ENCODE measurements around the gene HLF. TPM values are rescaled to one million over a fixed set of nuclear protein-coding genes. Genes with fewer than 3 reads are reported as not detected.

Gene HLF
- total RNA-seq (10 to 100 TPM in 1 of 2 donors, 1 to 10 TPM in 1; 5.8 to 12.4 TPM), polyA plus RNA-seq (10 to 100 TPM in 1 of 2 donors, 1 to 10 TPM in 1; 2.0 to 11.8 TPM)
- long read RNA-seq, donor 1, result 0 reads
- long read RNA-seq, donor 2, full-length matches to known transcripts, result 5 of 11 reads
- long read RNA-seq, donor 2, partial matches to known transcripts, result 1 of 11 reads
- long read RNA-seq, donor 2, other reads (novel, unspliced or antisense), result 5 of 11 reads

GRCh38 chr17:55264645-55265298 lies at the start of gene HLF:
Gene HLF, plus strand, starts transcription at chr17:55264960. Its CDS starts 525 bp downstream, at chr17:55265485.
- intact Hi-C loops (cut with DNase I), result loop anchor here (2.0 to 5.0 kb wide), 3 partner anchors 26 to 33 kb away; no protein-coding TSS in a partner anchor
- DNase-seq (peak; percentile 83 to 94), ATAC-seq (ENCODE audit: low FRiP score) (peak; percentile 93)
- Histone ChIP-seq H3K27me3 (ENCODE audit: control insufficient read depth in 1 of 2, insufficient read depth in 2 of 2, low read length in 1 of 2) (no peaks in the 10 kb centered on the region), H3K27ac (ENCODE audit: low read depth in 1 of 2, low read length in 2 of 2) (peak within 1 kb of the TSS; percentile 31 to 66), H3K9me3 (ENCODE audit: control insufficient read depth, low read length) (no peaks in the 10 kb centered on the region), H3K4me3 (ENCODE audit: low read length in 2 of 2) (peak within 1 kb of the TSS; percentile 77 to 79), H3K36me3 (ENCODE audit: control insufficient read depth in 1 of 2, insufficient read depth in 2 of 2, low read length in 1 of 2) (no peaks in the 10 kb centered on the region), H3K4me1 (ENCODE audit: control insufficient read depth in 1 of 2, insufficient read depth in 2 of 2, low read length in 2 of 2) (peaks cover 2 to 6% of the 10 kb centered on the region in 2 donors)
- WGBS, 2 donors, result 1% methylated on average over 50 to 64 of the region's 64 CpGs

- no peak for ATAC-seq (ENCODE audit: low FRiP score)
- no peak overlapping the region for H3K27ac ChIP-seq (ENCODE audit: low read depth in 1 of 2, low read length in 2 of 2)
- H3K36me3 ChIP-seq (ENCODE audit: control insufficient read depth in 1 of 2, insufficient read depth in 2 of 2, low read length in 1 of 2), result no peaks in the 10 kb centered on the region
- H3K4me1 ChIP-seq (ENCODE audit: control insufficient read depth in 1 of 2, insufficient read depth in 2 of 2, low read length in 2 of 2), result no peaks in the 10 kb centered on the region
- DNase-seq, result no peak
- no peaks in the 10 kb centered on the region for H3K9me3 ChIP-seq (ENCODE audit: control insufficient read depth, low read length)
- H3K27me3 ChIP-seq (ENCODE audit: control insufficient read depth in 1 of 2, insufficient read depth in 2 of 2, low read length in 1 of 2), result no peaks in the 10 kb centered on the region
- WGBS, 2 donors, result 95% methylated on average over 3 of the region's 3 CpGs
- intact Hi-C loops (cut with DNase I), result no loop called here
- no peak overlapping the region for H3K4me3 ChIP-seq (ENCODE audit: low read length in 2 of 2)
These were observed 49.0 kb upstream of the HLF start for GRCh38 chr17:55215711-55216110.

GRCh38 chr17:55216888-55217287 lies 47.9 kb upstream of the HLF start:
- 90 to 94% methylated on average over 3 of the region's 3 CpGs for WGBS, 2 donors
- no peak overlapping the region for H3K4me3 ChIP-seq (ENCODE audit: low read length in 2 of 2)
- H3K4me1 ChIP-seq (ENCODE audit: control insufficient read depth in 1 of 2, insufficient read depth in 2 of 2, low read length in 2 of 2), result no peaks in the 10 kb centered on the region
- no peaks in the 10 kb centered on the region for H3K9me3 ChIP-seq (ENCODE audit: control insufficient read depth, low read length)
- DNase-seq (no peak), ATAC-seq (ENCODE audit: low FRiP score) (no peak)
- H3K36me3 ChIP-seq (ENCODE audit: control insufficient read depth in 1 of 2, insufficient read depth in 2 of 2, low read length in 1 of 2), result no peaks in the 10 kb centered on the region
- intact Hi-C loops (cut with DNase I), result no loop called here
- no peak overlapping the region for H3K27ac ChIP-seq (ENCODE audit: low read depth in 1 of 2, low read length in 2 of 2)
- H3K27me3 ChIP-seq (ENCODE audit: control insufficient read depth in 1 of 2, insufficient read depth in 2 of 2, low read length in 1 of 2), result no peaks in the 10 kb centered on the region

- intact Hi-C loops (cut with DNase I), result no loop called here
- Histone ChIP-seq H3K27ac (ENCODE audit: low read depth in 1 of 2, low read length in 2 of 2) (no peak overlapping the region), H3K9me3 (ENCODE audit: control insufficient read depth, low read length) (no peaks in the 10 kb centered on the region), H3K36me3 (ENCODE audit: control insufficient read depth in 1 of 2, insufficient read depth in 2 of 2, low read length in 1 of 2) (no peaks in the 10 kb centered on the region), H3K4me3 (ENCODE audit: low read length in 2 of 2) (no peak overlapping the region), H3K4me1 (ENCODE audit: control insufficient read depth in 1 of 2, insufficient read depth in 2 of 2, low read length in 2 of 2) (no peaks in the 10 kb centered on the region), H3K27me3 (ENCODE audit: control insufficient read depth in 1 of 2, insufficient read depth in 2 of 2, low read length in 1 of 2) (no peaks in the 10 kb centered on the region)
- 47 to 61% methylated on average over 1 of the region's 1 CpG for WGBS, 2 donors
- ATAC-seq (ENCODE audit: low FRiP score) (no peak), DNase-seq (no peak)
These were observed 45.3 kb upstream of the HLF start for GRCh38 chr17:55219459-55219858.

- WGBS, 2 donors, result 28 to 29% methylated on average over 3 of the region's 3 CpGs
- Histone ChIP-seq H3K27ac (ENCODE audit: low read depth in 1 of 2, low read length in 2 of 2) (no peak overlapping the region), H3K9me3 (ENCODE audit: control insufficient read depth, low read length) (no peaks in the 10 kb centered on the region), H3K4me3 (ENCODE audit: low read length in 2 of 2) (no peak overlapping the region), H3K4me1 (ENCODE audit: control insufficient read depth in 1 of 2, insufficient read depth in 2 of 2, low read length in 2 of 2) (no peaks in the 10 kb centered on the region), H3K36me3 (ENCODE audit: control insufficient read depth in 1 of 2, insufficient read depth in 2 of 2, low read length in 1 of 2) (no peaks in the 10 kb centered on the region), H3K27me3 (ENCODE audit: control insufficient read depth in 1 of 2, insufficient read depth in 2 of 2, low read length in 1 of 2) (no peaks in the 10 kb centered on the region)
- no peak for DNase-seq
- intact Hi-C loops (cut with DNase I), result no loop called here
- ATAC-seq (ENCODE audit: low FRiP score), result no peak
These were observed 44.8 kb upstream of the HLF start for GRCh38 chr17:55219934-55220333.

- intact Hi-C loops (cut with DNase I), result no loop called here
- no peak overlapping the region for H3K27ac ChIP-seq (ENCODE audit: low read depth in 1 of 2, low read length in 2 of 2)
- H3K4me1 ChIP-seq (ENCODE audit: control insufficient read depth in 1 of 2, insufficient read depth in 2 of 2, low read length in 2 of 2), result no peaks in the 10 kb centered on the region
- H3K9me3 ChIP-seq (ENCODE audit: control insufficient read depth, low read length), result no peaks in the 10 kb centered on the region
- H3K27me3 ChIP-seq (ENCODE audit: control insufficient read depth in 1 of 2, insufficient read depth in 2 of 2, low read length in 1 of 2), result no peaks in the 10 kb centered on the region
- 66 to 77% methylated on average over 3 of the region's 3 CpGs for WGBS, 2 donors
- ATAC-seq (ENCODE audit: low FRiP score), result no peak
- no peak overlapping the region for H3K4me3 ChIP-seq (ENCODE audit: low read length in 2 of 2)
- no peak for DNase-seq
- H3K36me3 ChIP-seq (ENCODE audit: control insufficient read depth in 1 of 2, insufficient read depth in 2 of 2, low read length in 1 of 2), result no peaks in the 10 kb centered on the region
These were observed 41.2 kb upstream of the HLF start for GRCh38 chr17:55223524-55223923.

GRCh38 chr17:55224746-55225145 lies 40.0 kb upstream of the HLF start:
- no peaks in the 10 kb centered on the region for H3K4me1 ChIP-seq (ENCODE audit: control insufficient read depth in 1 of 2, insufficient read depth in 2 of 2, low read length in 2 of 2)
- no peak overlapping the region for H3K4me3 ChIP-seq (ENCODE audit: low read length in 2 of 2)
- H3K27ac ChIP-seq (ENCODE audit: low read depth in 1 of 2, low read length in 2 of 2), result no peak overlapping the region
- intact Hi-C loops (cut with DNase I), result no loop called here
- no peaks in the 10 kb centered on the region for H3K27me3 ChIP-seq (ENCODE audit: control insufficient read depth in 1 of 2, insufficient read depth in 2 of 2, low read length in 1 of 2)
- 55 to 68% methylated on average over 2 of the region's 2 CpGs for WGBS, 2 donors
- H3K36me3 ChIP-seq (ENCODE audit: control insufficient read depth in 1 of 2, insufficient read depth in 2 of 2, low read length in 1 of 2), result no peaks in the 10 kb centered on the region
- no peak for DNase-seq
- no peaks in the 10 kb centered on the region for H3K9me3 ChIP-seq (ENCODE audit: control insufficient read depth, low read length)
- no peak for ATAC-seq (ENCODE audit: low FRiP score)

- DNase-seq (no peak), ATAC-seq (ENCODE audit: low FRiP score) (no peak)
- Histone ChIP-seq H3K27ac (ENCODE audit: low read depth in 1 of 2, low read length in 2 of 2) (no peak overlapping the region), H3K27me3 (ENCODE audit: control insufficient read depth in 1 of 2, insufficient read depth in 2 of 2, low read length in 1 of 2) (no peaks in the 10 kb centered on the region), H3K9me3 (ENCODE audit: control insufficient read depth, low read length) (no peaks in the 10 kb centered on the region), H3K4me1 (ENCODE audit: control insufficient read depth in 1 of 2, insufficient read depth in 2 of 2, low read length in 2 of 2) (no peaks in the 10 kb centered on the region), H3K36me3 (ENCODE audit: control insufficient read depth in 1 of 2, insufficient read depth in 2 of 2, low read length in 1 of 2) (no peaks in the 10 kb centered on the region), H3K4me3 (ENCODE audit: low read length in 2 of 2) (no peak overlapping the region)
- 91 to 94% methylated on average over 5 of the region's 5 CpGs for WGBS, 2 donors
- intact Hi-C loops (cut with DNase I), result no loop called here
These were observed 39.5 kb upstream of the HLF start for GRCh38 chr17:55225237-55225636.

- Histone ChIP-seq H3K9me3 (ENCODE audit: control insufficient read depth, low read length) (no peaks in the 10 kb centered on the region), H3K4me1 (ENCODE audit: control insufficient read depth in 1 of 2, insufficient read depth in 2 of 2, low read length in 2 of 2) (no peaks in the 10 kb centered on the region), H3K27me3 (ENCODE audit: control insufficient read depth in 1 of 2, insufficient read depth in 2 of 2, low read length in 1 of 2) (no peaks in the 10 kb centered on the region), H3K4me3 (ENCODE audit: low read length in 2 of 2) (no peak overlapping the region), H3K36me3 (ENCODE audit: control insufficient read depth in 1 of 2, insufficient read depth in 2 of 2, low read length in 1 of 2) (no peaks in the 10 kb centered on the region), H3K27ac (ENCODE audit: low read depth in 1 of 2, low read length in 2 of 2) (no peak overlapping the region)
- DNase-seq (no peak), ATAC-seq (ENCODE audit: low FRiP score) (no peak)
- intact Hi-C loops (cut with DNase I), result no loop called here
- 82 to 83% methylated on average over 6 of the region's 6 CpGs for WGBS, 2 donors
These were observed 36.0 kb upstream of the HLF start for GRCh38 chr17:55228683-55229192.

All from aorta (tissue), 5 donors.